Right atrium auricular region (tissue), 2 donors: ENCODE data around the gene KLHL26. TPM values are rescaled to one million over a fixed set of nuclear protein-coding genes. Genes with fewer than 3 reads are reported as not detected.

Source experiments
- DNase-seq: peaks from one replicate; pipeline ENCODE4 v3.0.0-alpha.2; 2019; ENCODE audit warnings: low spot score
- H3K27ac ChIP-seq, 2 donors: fragments of 200-600 bp; sonication (generic); 1 replicate in 1 of 2; 2 replicates in 1 of 2; pipeline ENCODE4 v1.5.1; 2016 to 2019
- H3K27me3 ChIP-seq, 2 donors: fragments of 200-600 bp; sonication (generic); one replicate each; pipeline versions ENCODE4 v1.5.1 to v1.6.0; 2017 to 2019
- H3K36me3 ChIP-seq: fragments of 200-600 bp; sonication (generic); one replicate; pipeline ENCODE4 v1.5.1; 2016
- H3K4me1 ChIP-seq, 2 donors: fragments of 200-600 bp; sonication (generic); one replicate each; pipeline versions ENCODE4 v1.5.1 to v1.6.0; 2017 to 2019
- H3K4me3 ChIP-seq, 2 donors: fragments of 200-600 bp; sonication (generic); 1 replicate in 1 of 2; 2 replicates in 1 of 2; pipeline ENCODE4 v1.5.1; 2017 to 2019; ENCODE audit warnings: mild to moderate bottlenecking in 1 of 2, moderate library complexity in 1 of 2
- H3K9me3 ChIP-seq, 2 donors: fragments of 200-600 bp; sonication (generic); one replicate each; pipeline ENCODE4 v1.5.1; 2019
- total RNA-seq, 2 donors: library from RNA; depleted of rRNA; stranded (reverse); fragments of >200 nt; gene quantifications; one replicate each; pipeline ENCODE4 v1.1.0, GENCODE V29; 2016
- TF ChIP-seq, protein P1 (sequence below), 2 donors: fragments of 200-600 bp; sonication (generic); IDR thresholded peaks; one replicate each; pipeline ENCODE4 v1.5.1; 2019; ENCODE audit warnings: antibody characterized with exemption in 2 of 2

KLHL26 gene
- total RNA-seq, 2 donors from 2014 or later, result 5.7 to 11.3 TPM

- TF ChIP-seq, protein P1, sequence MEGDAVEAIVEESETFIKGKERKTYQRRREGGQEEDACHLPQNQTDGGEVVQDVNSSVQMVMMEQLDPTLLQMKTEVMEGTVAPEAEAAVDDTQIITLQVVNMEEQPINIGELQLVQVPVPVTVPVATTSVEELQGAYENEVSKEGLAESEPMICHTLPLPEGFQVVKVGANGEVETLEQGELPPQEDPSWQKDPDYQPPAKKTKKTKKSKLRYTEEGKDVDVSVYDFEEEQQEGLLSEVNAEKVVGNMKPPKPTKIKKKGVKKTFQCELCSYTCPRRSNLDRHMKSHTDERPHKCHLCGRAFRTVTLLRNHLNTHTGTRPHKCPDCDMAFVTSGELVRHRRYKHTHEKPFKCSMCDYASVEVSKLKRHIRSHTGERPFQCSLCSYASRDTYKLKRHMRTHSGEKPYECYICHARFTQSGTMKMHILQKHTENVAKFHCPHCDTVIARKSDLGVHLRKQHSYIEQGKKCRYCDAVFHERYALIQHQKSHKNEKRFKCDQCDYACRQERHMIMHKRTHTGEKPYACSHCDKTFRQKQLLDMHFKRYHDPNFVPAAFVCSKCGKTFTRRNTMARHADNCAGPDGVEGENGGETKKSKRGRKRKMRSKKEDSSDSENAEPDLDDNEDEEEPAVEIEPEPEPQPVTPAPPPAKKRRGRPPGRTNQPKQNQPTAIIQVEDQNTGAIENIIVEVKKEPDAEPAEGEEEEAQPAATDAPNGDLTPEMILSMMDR (IDR thresholded peaks at IDR 0.05), result no peak
- peak overlapping the region in 1 of 2 donors; percentile 33 for H3K4me3 ChIP-seq
- no peaks in the 10 kb centered on the region for H3K36me3 ChIP-seq
- no peaks in the 10 kb centered on the region for H3K27me3 ChIP-seq
- DNase-seq, result peak; percentile 98
- H3K27ac ChIP-seq, result peak overlapping the region; percentile 76 to 87
- peaks cover 0 to 51% of the 10 kb centered on the region in 2 donors for H3K4me1 ChIP-seq
- no peaks in the 10 kb centered on the region for H3K9me3 ChIP-seq
These were observed 13.7 kb downstream of the KLHL26 start for GRCh38 chr19:18650468-18651041.

- H3K27ac ChIP-seq, result peak overlapping the region; percentile 76 to 87
- no peak overlapping the region for H3K4me3 ChIP-seq
- H3K36me3 ChIP-seq, result no peaks in the 10 kb centered on the region
- H3K9me3 ChIP-seq, result no peaks in the 10 kb centered on the region
- no peak for DNase-seq
- TF ChIP-seq, protein P1 (IDR thresholded peaks at IDR 0.05), result no peak
- H3K4me1 ChIP-seq, result peaks cover 0 to 53% of the 10 kb centered on the region in 2 donors
- H3K27me3 ChIP-seq, result no peaks in the 10 kb centered on the region
These were observed 14.5 kb downstream of the KLHL26 start for GRCh38 chr19:18651300-18651699.

GRCh38 chr19:18651733-18652132 lies 14.9 kb downstream of the KLHL26 start:
- Histone ChIP-seq H3K27me3 (no peaks in the 10 kb centered on the region), H3K4me1 (peaks cover 0 to 58% of the 10 kb centered on the region in 2 donors), H3K27ac (peak overlapping the region; percentile 76 to 87), H3K36me3 (no peaks in the 10 kb centered on the region), H3K4me3 (no peak overlapping the region), H3K9me3 (no peaks in the 10 kb centered on the region)
- TF ChIP-seq, protein P1 (IDR thresholded peaks at IDR 0.05), result no peak
- DNase-seq, result no peak

- peaks cover 0 to 65% of the 10 kb centered on the region in 2 donors for H3K4me1 ChIP-seq
- no peak overlapping the region for H3K4me3 ChIP-seq
- no peak for DNase-seq
- no peaks in the 10 kb centered on the region for H3K36me3 ChIP-seq
- H3K27ac ChIP-seq, result no peak overlapping the region
- H3K27me3 ChIP-seq, result no peaks in the 10 kb centered on the region
- no peaks in the 10 kb centered on the region for H3K9me3 ChIP-seq
- TF ChIP-seq, protein P1 (IDR thresholded peaks at IDR 0.05), result no peak
These were observed 17.0 kb downstream of the KLHL26 start for GRCh38 chr19:18653853-18654252.

- H3K4me3 ChIP-seq, result no peak overlapping the region
- TF ChIP-seq, protein P1 (IDR thresholded peaks at IDR 0.05), result no peak
- H3K9me3 ChIP-seq, result no peaks in the 10 kb centered on the region
- no peak overlapping the region for H3K27ac ChIP-seq
- no peak for DNase-seq
- H3K4me1 ChIP-seq, result peaks cover 0 to 64% of the 10 kb centered on the region in 2 donors
- H3K36me3 ChIP-seq, result no peaks in the 10 kb centered on the region
- no peaks in the 10 kb centered on the region for H3K27me3 ChIP-seq
These were observed 17.6 kb downstream of the KLHL26 start for GRCh38 chr19:18654469-18654868.
